Adrenal gland (tissue), 12 donors: ENCODE data around the gene HMBS. TPM values are rescaled to one million over a fixed set of nuclear protein-coding genes. Genes with fewer than 3 reads are reported as not detected.
A peak's percentile ranks its signal among the peaks of the same experiment; 100 is the strongest.

ENCODE experiments used
- DNase-seq, 7 donors: peaks; one replicate each; pipeline ENCODE4 v3.0.0-alpha.2; 2019 to 2020
- H3K27ac ChIP-seq, 5 donors: fragments of 200-600 bp; sonication (generic) in 4 of 5; 1 replicate in 3 of 5; 2 replicates in 2 of 5; pipeline versions ENCODE4 v1.5.1 to v1.8.0; 2016 to 2020; ENCODE audit warnings: mild to moderate bottlenecking in 1 of 5
- H3K27me3 ChIP-seq: fragments of 200-600 bp; 2 replicates; pipeline ENCODE4 v1.8.0; 2021
- H3K36me3 ChIP-seq, 2 donors: fragments of 200-600 bp; replicated peaks in 1 of 2; 1 replicate in 1 of 2; 2 replicates in 1 of 2; pipeline versions ENCODE4 v1.5.1 to v1.8.0; 2018 to 2022
- H3K4me1 ChIP-seq, 2 donors: fragments of 200-600 bp; replicated peaks in 1 of 2; 1 replicate in 1 of 2; 2 replicates in 1 of 2; pipeline versions ENCODE4 v1.5.1 to v1.8.0; 2018 to 2021
- H3K4me3 ChIP-seq, 4 donors: fragments of 200-600 bp; sonication (generic) in 3 of 4; one replicate each; pipeline ENCODE4 v1.5.1; 2016 to 2018
- H3K9me3 ChIP-seq, 3 donors: fragments of 200-600 bp; sonication (generic) in 1 of 3; replicated peaks in 1 of 3; 1 replicate in 2 of 3; 2 replicates in 1 of 3; pipeline versions ENCODE4 v1.5.1 to v1.8.0; 2016 to 2021
- POLR2A ChIP-seq, 2 donors: fragments of 450-650 bp; IDR thresholded peaks; one replicate each; pipeline ENCODE4 v1.6.1; 2017; ENCODE audit warnings: antibody characterized with exemption in 2 of 2, mild to moderate bottlenecking in 2 of 2, moderate library complexity in 1 of 2
- WGBS, 4 donors: extraction: QIAGEN DNeasy Blood & Tissue Kit in 2 of 4; methylation state at CpG; one replicate each; pipeline versions ENCODE4 v1.1.5 to v1.1.7; 2013 to 2017; 5-methylcytosine and 5-hydroxymethylcytosine counted together
- intact Hi-C, 2 donors: fragments of 100-400 bp; cut with DNase I; formaldehyde crosslinking; loops; one replicate each; pipeline versions ENCODE4 v1.14.1 to v1.15.0; 2022 to 2023
- polyA plus RNA-seq, 3 donors: library from polyadenylated mRNA; stranded (reverse); fragments of 200-250 nt in 2 of 3; fragments of 350-450 nt in 1 of 3; fragmentation: Illumina TruSeq in 1 of 3; extraction: RNeasy Lipid Tissue Mini Kit (QIAGEN cat#74804) in 1 of 3; gene quantifications; one replicate each; pipeline ENCODE4 v1.2.3, GENCODE V29; 2013 to 2014
- total RNA-seq, 9 donors: library from RNA; depleted of rRNA in 4 of 9; stranded (reverse); fragments of >200 nt in 4 of 9; fragments of 120-200 nt in 1 of 9; fragmentation: NEBNext Ultra II Directional in 1 of 9; extraction: Animal tissue kit (Norgen Biotek cat#: 25700) in 1 of 9; gene quantifications; one replicate each; pipeline versions ENCODE4 v1.1.0 to v1.2.4, GENCODE V29; 2013 to 2023
- TF ChIP-seq, protein P1 (sequence below), 6 experiments: fragments of 450-650 bp in 4 of 6; fragments of 200-600 bp in 2 of 6; sonication (generic) in 1 of 6; IDR thresholded peaks; 1 replicate in 5 of 6; 2 replicates in 1 of 6; pipeline versions ENCODE4 v1.5.1 to v1.8.0; 2016 to 2021; ENCODE audit warnings: antibody characterized with exemption in 6 of 6, mild to moderate bottlenecking in 2 of 6, moderate library complexity in 1 of 6
- donor health status: healthy with polysubstance abuse.
- donor health status: Bipolar disorder and iron deficiency.
- donor health status: DM: yes; HTN: yes; CAD: no.
- donor health status: DM: no; HTN: no; CAD: no.
- donor health status: DM: no; HTN: no; CAD: no.
- donor health status: DM: yes; HTN: yes; CAD: no.

HMBS gene
- total and polyA plus RNA-seq, 12 donors: 10.9 to 37.2 (median 29.5) TPM

DNA sequence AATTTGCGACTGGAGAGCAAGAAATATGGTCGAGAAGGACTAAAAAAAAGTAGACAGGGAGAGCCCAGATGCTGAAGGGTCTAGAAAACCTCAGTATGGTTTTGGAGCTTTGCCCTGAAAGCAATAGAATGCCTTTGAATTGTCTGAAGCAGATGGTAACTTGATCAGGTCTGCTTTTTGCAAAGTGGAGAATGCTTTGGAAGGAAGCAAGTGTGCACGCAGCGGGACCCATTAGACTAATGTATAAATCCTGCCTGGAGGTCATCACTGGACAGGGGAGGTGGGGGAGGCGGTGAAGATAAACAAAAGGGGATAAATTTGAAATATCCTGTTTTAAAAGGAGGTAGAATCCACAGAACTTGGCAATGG is 35.9 kb downstream of the HMBS start:
- intact Hi-C loops: no loop called here
- Histone ChIP-seq H3K4me3 (peak overlapping the region in 3 of 4 donors; percentile 4 to 91 (median 81)), H3K9me3 (no peaks in the 10 kb centered on the region), H3K27ac (peak overlapping the region in 3 of 5 donors; percentile 15 to 80 (median 42)), H3K27me3 (no peaks in the 10 kb centered on the region), H3K36me3 (peaks cover 0 to 13% of the 10 kb centered on the region in 2 donors), H3K4me1 (peaks cover 5 to 24% of the 10 kb centered on the region in 2 donors)
- TF ChIP-seq, protein P1, sequence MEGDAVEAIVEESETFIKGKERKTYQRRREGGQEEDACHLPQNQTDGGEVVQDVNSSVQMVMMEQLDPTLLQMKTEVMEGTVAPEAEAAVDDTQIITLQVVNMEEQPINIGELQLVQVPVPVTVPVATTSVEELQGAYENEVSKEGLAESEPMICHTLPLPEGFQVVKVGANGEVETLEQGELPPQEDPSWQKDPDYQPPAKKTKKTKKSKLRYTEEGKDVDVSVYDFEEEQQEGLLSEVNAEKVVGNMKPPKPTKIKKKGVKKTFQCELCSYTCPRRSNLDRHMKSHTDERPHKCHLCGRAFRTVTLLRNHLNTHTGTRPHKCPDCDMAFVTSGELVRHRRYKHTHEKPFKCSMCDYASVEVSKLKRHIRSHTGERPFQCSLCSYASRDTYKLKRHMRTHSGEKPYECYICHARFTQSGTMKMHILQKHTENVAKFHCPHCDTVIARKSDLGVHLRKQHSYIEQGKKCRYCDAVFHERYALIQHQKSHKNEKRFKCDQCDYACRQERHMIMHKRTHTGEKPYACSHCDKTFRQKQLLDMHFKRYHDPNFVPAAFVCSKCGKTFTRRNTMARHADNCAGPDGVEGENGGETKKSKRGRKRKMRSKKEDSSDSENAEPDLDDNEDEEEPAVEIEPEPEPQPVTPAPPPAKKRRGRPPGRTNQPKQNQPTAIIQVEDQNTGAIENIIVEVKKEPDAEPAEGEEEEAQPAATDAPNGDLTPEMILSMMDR (IDR thresholded peaks at IDR 0.05): no peak
- no peak for TF ChIP-seq POLR2A (IDR thresholded peaks at IDR 0.05)
- WGBS, 4 donors: 11 to 14% (median 11%) methylated on average over 5 of the region's 5 CpGs
- peak in 1 of 7 donors; percentile 19 for DNase-seq

DNA sequence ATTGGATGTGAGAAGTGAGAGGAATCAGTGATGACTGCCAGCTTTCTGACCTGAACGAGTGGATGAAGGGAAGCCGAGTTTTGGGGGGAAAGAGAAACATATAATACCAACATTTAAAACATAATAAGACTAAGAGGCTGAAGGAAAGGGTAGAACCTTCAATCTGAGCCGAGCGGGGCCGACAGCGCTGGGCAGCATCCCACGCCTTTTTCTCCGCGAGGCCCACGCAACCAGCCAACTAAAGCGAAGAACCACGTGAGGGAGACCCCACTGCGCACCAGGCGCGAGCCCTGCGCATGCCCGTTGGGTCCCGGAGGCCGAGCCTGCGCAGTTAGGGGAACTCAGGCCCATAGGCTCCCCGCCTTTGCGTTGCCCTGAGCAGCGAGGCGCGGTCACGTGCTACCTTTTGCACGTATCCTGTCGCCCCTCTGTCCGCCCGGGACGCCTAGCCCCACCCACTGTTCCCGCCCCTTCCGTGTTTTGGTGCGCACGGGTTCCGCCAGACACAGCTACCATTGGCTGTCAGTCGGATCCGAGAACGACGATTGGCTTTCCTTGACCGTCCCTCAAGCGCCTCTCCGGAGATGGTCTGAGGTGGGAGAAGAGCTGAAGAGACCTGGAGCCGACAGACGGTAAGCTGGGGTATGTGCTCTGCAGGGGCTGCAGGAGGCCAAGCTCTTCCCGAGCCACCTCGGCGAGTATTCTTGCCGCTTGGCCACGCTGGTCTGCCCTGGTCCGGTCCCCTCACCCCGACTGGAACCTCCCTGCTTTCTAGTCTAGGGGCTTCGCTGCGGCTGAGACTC is 36.5 kb downstream of the HMBS start, which contains the start of gene HINFP:
TSS of gene HINFP (plus strand) at position 573 of the 803 bp plus-strand sequence. CDS start 5,365 bp downstream, outside the sequence.
- H3K4me3 ChIP-seq: peak within 1 kb of the TSS; percentile 25 to 91 (median 56)
- H3K9me3 ChIP-seq: no peaks in the 10 kb centered on the region
- H3K4me1 ChIP-seq: peaks cover 5 to 23% of the 10 kb centered on the region in 2 donors
- TF ChIP-seq POLR2A (IDR thresholded peaks at IDR 0.05): peak; percentile 36 to 69
- TF ChIP-seq, protein P1 (IDR thresholded peaks at IDR 0.05): no peak
- intact Hi-C loops: no loop called here
- no peaks in the 10 kb centered on the region for H3K27me3 ChIP-seq
- peaks cover 0 to 10% of the 10 kb centered on the region in 2 donors for H3K36me3 ChIP-seq
- H3K27ac ChIP-seq: peak within 1 kb of the TSS in 3 of 5 donors; percentile 42 to 84 (median 80)
- 0 to 1% (median 1%) methylated on average over 7 to 54 of the region's 54 CpGs for WGBS, 4 donors
- DNase-seq: peak; percentile 99 to 100 (median 100)

DNA sequence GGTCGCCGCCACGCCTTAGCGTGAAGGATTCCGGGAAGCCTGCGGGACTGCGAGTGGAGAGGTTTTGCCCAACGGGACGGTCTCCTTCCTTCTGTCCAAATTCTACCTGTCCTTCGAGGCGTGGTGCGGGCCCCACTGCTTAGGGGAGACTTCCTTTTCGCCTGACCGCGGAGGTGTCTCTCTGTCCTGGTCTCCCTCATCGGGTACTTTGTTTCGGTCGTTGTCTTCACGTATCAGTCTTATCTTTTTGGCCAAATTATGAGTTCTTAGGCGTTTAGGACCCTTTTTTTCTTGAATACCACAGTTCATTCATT is 37.1 kb downstream of the HMBS start:
- intact Hi-C loops: no loop called here
- Histone ChIP-seq H3K36me3 (peaks cover 0 to 8% of the 10 kb centered on the region in 2 donors), H3K9me3 (no peaks in the 10 kb centered on the region), H3K4me3 (peak overlapping the region; percentile 25 to 91 (median 56)), H3K27me3 (no peaks in the 10 kb centered on the region), H3K4me1 (peaks cover 5 to 26% of the 10 kb centered on the region in 2 donors), H3K27ac (peak overlapping the region in 2 of 5 donors; percentile 71 to 84)
- no peak for DNase-seq
- WGBS, 4 donors: 0 to 1% (median 0%) methylated on average over 10 to 20 of the region's 20 CpGs
- TF ChIP-seq, protein P1 (IDR thresholded peaks at IDR 0.05): no peak
- TF ChIP-seq POLR2A (IDR thresholded peaks at IDR 0.05): no peak

DNA sequence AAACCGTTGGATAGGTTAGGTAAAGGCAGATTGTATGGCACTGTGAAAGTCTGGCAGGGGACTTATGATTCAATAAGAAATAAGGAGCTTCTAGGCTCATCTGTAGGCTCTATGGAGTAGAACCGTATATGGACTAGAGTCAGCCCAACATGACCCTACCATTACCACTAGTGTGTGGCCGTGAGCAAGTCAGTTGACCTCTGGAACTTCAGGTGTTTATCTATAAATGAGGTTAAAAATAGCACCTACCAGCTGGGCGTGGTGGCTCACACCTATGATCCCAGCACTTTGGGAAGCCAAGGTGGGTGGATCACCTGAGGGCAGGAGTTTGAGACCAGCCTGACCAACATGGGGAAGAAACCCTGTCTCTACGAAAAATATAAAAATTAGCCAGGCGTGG is 41.1 kb downstream of the HMBS start:
- Histone ChIP-seq H3K27me3 (no peaks in the 10 kb centered on the region), H3K36me3 (peaks cover 0 to 38% of the 10 kb centered on the region in 2 donors), H3K27ac (no peak overlapping the region), H3K4me3 (no peak overlapping the region), H3K9me3 (no peaks in the 10 kb centered on the region), H3K4me1 (peaks cover 5 to 21% of the 10 kb centered on the region in 2 donors)
- no peak for DNase-seq
- intact Hi-C loops: no loop called here
- TF ChIP-seq, protein P1 (IDR thresholded peaks at IDR 0.05): no peak
- no peak for TF ChIP-seq POLR2A (IDR thresholded peaks at IDR 0.05)
- WGBS, 4 donors: 90 to 93% (median 91%) methylated on average over 6 of the region's 6 CpGs
